DMS 273 (cell line): ENCODE measurements around the gene FOXP4.

Source experiments
- DNase-seq: peaks from one replicate; lab custom pipeline; 2025; ENCODE audit not compliant: unreplicated experiment; lab: John Stamatoyannopoulos, UW

Gene FOXP4, protein sequence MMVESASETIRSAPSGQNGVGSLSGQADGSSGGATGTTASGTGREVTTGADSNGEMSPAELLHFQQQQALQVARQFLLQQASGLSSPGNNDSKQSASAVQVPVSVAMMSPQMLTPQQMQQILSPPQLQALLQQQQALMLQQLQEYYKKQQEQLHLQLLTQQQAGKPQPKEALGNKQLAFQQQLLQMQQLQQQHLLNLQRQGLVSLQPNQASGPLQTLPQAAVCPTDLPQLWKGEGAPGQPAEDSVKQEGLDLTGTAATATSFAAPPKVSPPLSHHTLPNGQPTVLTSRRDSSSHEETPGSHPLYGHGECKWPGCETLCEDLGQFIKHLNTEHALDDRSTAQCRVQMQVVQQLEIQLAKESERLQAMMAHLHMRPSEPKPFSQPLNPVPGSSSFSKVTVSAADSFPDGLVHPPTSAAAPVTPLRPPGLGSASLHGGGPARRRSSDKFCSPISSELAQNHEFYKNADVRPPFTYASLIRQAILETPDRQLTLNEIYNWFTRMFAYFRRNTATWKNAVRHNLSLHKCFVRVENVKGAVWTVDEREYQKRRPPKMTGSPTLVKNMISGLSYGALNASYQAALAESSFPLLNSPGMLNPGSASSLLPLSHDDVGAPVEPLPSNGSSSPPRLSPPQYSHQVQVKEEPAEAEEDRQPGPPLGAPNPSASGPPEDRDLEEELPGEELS

DNA sequence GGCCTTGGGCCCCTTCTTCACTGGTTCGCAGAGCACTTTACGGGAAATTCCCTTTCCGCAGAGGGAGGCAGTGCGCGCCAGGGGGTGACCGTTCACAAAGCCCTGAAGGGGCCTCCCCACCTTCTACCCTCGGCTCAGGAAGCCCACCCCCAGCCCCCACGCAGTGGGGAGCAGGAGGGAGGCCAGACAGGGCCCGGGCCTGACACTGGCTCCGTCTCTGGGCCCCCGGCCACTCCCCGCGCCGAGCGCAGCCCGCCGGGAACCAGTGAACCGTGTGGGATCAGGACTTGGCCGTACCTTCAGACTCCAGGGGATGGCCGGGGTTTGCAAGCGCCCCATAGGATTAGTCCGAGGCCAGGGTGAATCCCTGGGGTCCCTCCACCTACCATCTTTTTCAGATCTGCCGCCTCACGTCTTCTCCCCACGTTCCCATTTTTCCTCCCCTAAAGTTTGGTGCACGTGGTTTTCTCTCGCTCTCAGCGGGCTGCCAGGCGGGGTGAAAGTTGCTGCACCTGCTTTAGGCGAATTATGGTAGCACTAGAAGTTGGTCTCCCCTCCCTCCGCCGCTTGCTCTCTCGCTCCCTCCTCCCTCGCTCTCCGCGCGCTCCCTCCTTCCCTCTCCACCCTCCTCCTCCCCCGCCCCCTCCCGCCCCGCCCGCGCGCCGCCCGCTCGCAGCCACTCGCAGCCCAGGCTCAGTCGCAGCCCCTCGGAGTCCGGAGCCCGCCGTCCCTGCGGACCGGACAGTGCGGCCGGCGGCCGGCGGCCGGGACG lies at the start of gene FOXP4:
FOXP4 (plus strand) TSS at position 679 of the 772 bp plus-strand sequence. CDS start 19,380 bp downstream, outside the sequence.
- DNase-seq = peak; percentile 97

DNA sequence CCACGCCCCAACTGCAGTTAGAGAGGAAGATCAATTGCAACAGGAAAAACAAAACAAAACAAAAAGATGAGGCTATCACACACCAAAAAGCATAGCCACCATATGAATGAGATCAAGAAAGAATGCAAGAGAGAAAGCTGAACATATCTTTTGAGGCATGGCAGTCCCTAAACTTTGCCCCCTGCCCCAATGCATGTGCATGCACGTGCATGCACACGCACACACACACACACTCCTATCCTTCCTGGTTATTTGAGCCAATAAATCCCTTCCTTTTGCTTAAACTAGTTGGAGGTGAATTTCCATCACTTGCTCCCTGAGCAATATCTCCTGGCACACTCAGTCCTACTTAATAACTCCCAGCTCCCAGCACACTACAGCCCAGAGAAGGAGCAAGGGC lies 48.6 kb upstream of the FOXP4 start:
- DNase-seq = no peak

DNA sequence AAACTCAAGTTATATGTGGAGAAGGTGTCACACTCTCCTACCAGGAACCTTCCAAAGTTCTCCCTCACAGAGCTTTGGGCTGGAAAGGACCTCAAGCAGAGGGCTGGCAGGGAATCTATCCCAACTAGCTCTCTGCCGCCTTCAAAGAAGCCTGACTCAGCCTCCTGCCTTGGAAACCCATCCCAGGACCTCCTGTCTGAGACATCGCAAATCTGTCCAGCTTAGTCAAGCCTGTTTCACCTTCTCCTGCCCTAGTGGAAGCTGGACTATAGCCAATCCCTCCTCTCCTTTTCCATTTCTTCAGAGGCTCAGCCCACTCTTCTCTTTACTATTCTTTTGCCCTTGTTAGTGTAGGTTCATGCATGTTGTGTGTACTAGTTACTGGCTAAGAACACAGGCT lies 48.2 kb upstream of the FOXP4 start:
- no peak for DNase-seq

DNA sequence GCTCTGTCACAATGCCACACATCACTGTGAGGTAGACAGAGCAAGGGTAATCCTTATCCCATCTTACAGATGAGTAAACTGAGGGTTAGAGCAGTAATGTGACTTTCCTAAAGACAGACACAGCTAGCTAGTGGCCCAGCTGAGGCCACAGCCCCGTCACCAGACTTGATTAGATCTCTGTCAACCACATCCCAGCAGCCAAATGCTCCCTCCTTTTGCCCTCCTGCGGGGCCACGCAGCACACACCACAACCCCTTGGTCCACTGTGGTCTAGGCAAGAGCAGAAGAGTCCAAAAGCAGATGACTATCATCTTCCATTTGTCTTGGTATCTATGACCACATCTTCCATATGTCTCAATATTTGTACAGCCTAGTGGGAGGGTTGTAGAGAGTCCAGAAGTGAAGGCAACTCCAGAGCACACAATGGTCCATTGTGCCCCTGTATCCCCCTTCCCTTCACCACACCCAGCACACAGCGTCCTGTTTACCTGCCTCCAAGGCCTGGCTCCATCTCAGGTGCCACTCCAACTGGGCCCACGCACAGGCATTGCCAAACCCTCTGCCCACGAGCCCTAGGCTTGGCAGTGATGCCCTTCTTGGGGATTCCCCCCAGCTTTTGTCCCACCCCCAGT lies 47.1 kb upstream of the FOXP4 start:
- DNase-seq = no peak

DNA sequence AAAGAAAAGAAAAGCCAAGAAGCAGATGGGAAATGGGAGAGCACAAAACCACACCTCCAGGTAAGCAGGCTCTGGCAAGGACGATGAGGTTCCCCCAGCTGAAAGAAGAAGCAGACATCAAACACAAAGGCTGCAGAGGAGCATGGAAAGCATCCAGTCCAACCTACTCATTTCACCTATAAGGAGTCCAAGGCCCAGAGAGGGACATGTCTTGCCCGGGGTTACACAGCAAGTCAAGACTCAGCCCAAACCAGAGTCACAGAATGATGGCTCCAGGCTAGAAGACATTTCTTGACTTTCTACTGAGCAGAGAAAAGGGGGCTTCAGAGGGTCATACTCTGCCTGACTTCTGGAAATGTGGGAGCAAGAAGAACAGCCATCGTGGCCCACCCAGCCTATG lies 45.6 kb upstream of the FOXP4 start:
- no peak for DNase-seq

DNA sequence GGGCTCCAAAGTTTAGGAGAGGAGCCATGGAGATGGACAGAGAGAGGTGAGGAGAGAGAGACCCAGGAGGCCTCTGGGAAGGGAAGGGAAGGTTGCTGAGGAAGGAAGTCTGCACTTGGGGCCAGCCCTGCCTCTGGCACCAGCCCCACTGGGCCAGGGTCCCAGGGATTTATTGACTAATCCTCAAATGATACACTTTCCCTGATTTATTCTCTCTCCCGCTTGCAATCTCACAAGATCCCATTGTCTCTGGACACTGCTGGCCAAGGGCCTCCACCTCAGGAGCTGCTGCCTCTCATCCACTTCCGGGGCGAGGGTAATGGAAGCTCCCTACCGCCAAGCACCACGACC lies 43.6 kb upstream of the FOXP4 start:
- no peak for DNase-seq

DNA sequence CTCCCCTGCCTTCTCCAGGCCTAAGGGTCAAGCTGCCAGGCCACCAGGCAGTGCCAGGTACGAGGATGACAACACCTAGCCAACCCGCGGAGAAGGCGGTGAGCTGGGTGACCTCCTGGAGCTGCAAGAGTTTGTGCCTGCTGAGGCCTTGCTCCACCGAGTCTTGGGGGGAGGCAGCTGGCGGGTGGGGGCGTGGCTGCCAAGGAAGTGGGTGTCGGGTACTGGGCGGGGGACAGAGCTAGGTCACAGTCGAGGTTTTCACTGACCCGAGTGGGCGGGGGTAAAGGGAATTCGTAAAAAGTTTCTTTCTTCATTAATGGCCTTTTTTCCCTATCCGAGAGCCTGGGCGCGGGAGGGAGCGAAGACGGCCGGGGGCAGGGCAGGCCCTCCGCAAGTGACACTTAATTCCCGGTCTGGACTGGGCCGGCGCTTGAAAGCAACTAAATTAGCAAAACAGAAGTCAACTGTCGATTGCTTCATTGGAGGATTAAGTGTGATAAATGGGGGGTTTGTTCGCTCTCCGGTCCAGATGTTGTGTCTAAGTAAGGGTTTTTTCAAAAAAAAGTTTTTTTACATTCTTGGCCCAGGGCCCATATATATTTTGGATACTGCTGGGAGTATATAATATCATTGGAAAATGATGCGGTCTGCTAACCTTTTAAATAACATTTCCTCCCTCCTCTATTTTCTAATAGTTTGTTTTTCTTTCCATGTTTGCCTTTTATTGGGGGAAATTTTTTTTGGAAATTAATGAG lies 43.1 kb upstream of the FOXP4 start:
- DNase-seq = no peak

DNA sequence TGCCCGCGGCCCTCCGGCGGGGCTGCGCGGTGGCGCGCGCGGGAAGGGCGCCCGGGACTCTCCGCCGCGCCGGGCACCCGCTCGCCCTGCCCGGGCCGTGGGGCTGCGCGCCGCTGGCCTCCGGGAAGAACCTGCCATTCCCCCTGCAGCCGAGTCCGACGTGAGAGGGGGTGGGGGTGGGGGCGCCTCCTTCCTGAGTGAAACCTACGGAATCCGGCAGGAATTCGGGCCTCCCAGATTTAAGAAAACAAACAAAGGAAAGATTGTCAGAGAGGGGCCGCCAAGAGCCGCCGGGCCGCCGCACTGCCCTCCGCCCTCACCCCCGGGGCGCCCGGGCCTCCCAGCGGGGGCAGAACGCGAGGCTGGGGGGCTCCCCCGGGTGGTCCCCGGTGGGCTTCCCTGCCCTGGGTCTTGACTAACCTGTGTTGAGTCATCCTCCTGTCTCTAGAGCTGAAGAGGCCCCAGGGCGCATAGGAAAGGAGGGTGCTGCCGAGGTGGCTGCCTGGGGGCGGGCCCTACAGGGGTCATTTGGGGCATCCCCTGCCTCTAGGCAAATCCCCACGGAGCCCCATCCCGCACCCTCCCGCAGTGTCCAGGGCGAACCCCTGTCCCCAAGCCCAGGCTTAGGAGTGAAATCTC lies 42.2 kb upstream of the FOXP4 start:
- DNase-seq = peak; percentile 61

DNA sequence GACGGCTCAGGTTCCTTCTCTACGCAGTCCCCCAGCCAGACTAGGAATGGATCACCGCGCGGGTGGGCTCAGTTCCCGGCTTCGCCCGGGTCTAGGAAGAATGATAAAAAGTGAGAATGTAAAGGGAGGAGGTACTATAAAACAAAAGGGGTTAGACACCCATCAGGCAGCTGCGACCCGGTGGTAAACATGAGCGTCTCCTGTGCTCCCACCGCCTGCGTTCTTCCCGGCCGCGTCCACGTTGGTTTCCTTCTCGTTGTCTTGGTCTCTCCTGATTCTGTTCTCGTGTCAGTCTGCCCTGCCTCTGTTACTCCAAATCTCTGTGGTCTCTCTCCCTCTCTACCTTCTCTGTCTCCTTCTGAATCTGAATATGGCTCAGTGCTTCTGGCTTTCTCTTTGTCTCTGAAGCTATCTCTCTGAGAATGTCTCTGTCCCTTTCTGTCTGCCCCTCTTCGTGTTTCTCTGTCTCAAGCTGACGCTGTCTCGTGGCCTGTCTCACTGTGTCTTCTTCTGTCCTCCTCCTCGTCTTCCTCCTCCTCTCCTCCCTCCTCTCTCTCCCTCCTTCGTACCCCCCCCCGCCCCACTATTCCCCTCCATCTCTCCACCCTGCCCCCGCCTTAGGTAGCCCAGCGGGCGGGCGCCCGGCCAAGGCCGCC lies 41.6 kb upstream of the FOXP4 start:
- peak; percentile 56 for DNase-seq

DNA sequence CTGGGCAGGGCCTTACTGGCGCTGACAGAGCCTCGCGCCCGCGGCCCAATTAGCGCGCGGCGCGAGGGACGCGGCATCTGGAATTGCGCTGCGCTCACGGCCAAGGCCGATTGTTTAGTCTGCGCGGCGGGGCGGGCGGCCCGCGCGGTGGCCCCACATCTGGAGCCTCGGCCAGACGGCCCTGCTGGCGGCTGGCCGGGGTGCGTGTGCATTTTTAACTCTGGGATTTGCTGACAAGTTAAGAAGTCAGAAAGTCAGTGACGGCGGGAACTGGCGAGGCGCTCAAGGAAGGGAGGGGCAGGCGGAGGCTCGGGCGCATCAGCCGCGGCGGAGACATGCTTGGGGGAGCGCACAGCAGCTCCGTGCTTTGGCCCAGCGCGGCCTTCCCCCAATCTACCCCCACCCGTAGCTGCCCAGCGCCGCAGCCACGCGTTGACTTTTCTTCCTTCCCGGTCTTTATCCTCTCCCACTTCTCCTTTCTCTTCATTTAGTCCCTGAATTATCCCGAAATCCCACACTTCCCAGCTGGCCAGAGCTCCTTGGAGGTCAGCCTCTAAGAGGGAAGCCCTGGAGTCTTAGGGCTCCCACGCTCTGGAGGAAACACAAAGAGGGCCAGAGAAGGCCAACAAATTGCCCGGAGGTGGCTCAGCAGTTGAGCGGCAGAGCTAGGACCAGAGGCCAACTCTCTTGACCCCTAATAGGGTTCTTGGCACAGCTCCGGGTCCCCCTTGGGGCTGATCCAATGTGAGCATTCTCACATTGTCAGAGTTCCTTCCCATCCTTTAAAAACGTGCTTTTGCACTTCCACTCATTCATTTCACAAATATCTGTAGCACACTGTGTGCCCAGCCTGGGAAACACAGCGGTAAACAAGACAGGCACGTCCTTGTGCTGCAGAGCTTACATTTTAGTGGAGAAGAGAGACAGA lies 40.8 kb upstream of the FOXP4 start:
- peak; percentile 87 for DNase-seq

DNA sequence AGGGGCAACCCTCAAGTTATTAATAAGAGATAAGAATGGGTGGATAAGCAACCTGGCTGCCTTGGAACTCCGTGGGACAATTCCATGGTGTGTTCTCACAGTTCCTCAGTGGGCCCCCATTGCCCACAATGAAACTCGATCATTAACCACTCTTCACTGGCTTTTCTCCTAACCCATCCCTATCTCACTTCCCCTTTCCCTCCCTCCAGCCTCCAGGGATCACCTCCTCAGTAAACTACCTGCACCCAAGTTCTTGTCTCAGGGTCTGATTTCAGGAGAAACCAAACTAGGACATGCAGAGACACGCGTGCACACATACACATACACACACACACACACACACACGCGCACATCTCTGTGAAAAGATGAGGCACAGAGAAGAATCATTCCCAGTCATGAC lies 37.7 kb upstream of the FOXP4 start:
- DNase-seq = no peak

DNA sequence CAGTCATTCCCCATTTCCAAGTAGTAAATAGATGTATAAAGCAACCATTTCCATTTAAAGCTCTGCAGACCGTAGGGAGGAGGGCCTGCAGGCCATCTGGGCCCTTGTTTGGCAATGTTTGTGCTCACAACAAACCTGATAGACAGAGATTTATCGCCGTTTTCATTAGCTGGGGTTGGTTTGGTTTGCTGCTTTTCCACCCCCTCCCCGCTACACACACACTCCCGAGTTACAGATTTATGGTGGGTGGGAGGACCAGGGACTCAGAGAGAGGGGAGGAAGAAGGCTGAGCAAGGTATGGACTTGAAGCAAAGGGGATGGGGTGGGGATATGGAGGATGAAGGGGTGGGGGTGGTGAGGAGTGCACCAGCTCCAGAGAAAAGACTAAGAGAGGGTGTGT lies 36.6 kb upstream of the FOXP4 start:
- no peak for DNase-seq

DNA sequence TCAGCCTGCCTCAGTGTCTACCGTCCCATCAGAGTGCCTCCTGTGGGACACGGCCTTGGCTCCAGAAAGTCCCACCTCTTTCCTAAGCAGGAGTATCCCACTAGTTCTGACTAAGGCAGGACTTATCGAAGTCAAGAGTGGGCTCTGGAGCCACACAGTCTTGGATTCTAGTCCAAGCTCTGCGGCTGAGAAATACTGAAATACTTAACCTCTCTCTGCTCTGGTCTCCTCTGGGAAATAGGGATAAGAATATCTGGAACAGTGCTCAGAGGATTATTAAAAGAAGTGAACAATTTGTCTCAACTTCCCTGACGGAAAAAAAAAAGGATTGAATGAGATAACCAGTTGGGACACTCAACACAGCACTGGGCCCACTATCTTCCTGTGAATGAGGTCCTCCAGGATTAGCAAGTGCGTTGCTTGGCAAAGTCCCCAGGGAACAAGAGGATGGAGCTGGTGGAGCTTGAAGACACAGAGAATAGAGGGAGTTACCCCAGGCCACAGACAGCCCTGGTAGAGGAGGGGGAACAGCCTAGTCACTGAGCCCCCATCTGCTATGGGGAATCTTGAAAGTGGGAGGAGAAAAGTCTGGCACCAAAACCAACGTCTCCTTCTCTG lies 34.6 kb upstream of the FOXP4 start:
- DNase-seq = no peak

DNA sequence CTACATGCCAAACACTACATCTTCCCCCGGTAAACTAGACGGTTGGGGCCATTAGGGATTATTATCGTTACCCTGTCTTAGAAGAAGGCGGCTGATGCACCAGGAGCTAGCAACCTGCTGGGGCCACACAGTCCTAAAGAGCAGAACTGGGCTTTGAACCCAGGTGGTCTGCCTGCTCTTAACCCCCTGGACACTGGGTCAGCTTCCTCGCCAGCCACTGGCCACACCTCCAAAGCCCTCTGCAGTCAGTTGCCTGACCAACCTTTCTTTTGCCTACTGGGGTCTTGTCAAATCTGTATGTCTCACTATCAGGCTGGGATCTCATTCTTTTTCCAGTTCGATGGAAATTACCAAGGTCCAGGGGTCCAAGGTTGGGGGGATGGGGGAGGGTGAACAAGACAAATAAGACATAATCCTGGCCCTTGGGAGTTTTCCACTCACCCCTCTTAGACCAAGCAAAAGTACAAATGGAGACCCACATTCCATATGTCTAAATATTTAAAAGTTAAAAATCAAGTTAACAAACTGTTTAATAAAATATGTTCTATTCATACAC lies 34.0 kb upstream of the FOXP4 start:
- DNase-seq = no peak

DNA sequence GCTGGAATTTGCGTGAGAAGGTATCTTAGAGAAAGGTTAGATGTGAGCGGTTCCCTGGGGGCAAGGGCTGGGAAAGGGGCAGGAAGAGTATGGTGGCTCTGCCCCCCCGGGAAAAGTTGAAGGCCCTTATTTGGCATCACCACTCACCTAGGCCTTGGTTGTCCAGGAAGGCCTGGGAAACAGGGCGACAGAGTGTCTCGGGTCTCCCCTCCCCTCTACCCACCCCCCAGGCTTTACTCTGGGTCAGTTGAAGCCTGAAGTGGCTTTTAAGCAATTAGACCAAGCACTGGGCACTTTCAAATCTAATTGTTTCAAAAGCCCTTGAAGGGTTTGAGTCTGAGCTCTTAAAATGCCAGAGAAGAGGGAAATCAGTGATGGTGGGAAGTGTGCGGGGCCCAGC lies 30.2 kb upstream of the FOXP4 start:
- DNase-seq = no peak

DNA sequence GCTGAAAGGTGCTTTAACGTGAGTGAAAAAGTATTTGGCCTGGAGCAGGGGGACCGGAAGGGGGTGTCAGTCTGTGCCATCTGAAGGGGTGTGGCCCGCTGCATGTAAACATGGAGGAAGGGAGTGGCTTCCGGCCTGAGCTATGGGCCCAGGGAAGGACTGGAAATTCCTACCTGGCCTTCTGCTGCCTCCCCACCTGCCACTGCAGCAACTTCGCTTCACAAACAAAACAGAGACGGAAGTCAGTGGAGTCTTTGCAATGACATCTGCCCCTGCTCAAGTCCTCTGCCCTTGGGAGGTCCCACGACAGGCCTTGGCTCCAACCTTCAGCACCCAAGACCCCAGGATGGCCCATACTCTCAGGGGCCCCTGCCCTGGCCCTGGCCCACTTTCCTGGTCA lies 28.1 kb upstream of the FOXP4 start:
- no peak for DNase-seq

DNA sequence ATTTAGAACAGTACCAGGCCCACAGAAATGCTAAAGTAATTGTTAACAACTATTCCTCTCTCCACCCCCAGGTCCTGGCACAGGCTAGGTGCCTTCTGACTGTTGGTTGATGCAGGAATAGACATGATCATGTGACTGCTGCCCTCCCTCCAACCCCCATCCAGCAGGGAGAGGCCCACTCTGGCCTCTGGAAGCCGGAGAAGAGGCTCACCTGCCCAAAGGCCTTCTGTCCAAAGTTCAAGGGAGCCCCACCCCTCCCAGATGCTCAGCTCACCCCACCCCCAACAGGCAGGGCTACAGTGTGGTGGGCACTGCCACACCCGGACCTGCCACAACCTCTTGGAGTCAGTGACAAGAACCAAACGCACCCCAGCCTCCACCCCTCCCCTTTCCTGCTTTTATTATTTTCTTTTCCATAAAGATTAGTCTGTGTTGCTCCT lies 26.9 kb upstream of the FOXP4 start:
- DNase-seq = no peak
